GM19023 (cell line): ENCODE results near the gene ITSN1.
"Not testable (repeated sequence)": the region's sequence is repeated elsewhere in the genome, so short reads cannot be mapped to it uniquely, and the experiment has no call there.

Experiments
- ATAC-seq: cut with Tn5 transposase; IDR thresholded peaks from one replicate; pipeline ENCODE4 v1.9.1; 2021; ENCODE audit warnings: mild to moderate bottlenecking, moderate library complexity; ENCODE audit not compliant: unreplicated experiment

Gene ITSN1

DNA sequence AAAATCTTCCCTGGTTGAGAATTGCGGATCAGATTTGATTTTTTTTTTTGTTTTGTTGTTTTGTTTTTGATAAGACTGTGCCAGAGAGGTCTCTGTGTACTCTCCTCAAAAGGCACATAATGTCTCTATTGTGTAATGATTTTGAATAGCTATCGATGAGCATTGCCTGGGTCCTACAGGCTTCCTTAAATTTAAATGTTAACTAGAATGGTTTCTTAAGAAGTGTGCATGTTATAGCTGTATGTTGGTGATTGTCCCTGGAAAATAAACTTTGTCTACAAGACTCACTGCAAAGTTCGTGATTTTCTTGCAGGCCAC is 121.2 kb downstream of the ITSN1 start:
- no peak for ATAC-seq

DNA sequence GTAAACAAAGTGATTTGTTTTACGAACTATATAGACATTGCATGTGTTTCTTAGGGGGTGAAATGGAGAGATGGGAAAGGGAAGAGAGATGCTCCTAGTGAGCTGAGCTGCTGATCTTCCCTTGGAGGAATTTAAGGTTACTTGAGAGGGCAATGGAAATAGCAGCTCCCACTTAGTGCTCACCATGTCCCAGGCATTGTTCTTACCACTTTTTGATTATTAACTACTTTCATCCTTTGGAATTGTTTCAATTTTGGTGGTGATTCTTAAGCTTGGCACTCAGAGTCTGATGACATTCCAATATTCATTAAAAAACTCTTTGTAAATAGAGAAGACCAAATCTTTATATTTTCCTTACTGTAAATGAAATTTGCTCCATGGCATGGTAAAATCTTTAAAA is 124.9 kb downstream of the ITSN1 start:
- ATAC-seq, result no peak

DNA sequence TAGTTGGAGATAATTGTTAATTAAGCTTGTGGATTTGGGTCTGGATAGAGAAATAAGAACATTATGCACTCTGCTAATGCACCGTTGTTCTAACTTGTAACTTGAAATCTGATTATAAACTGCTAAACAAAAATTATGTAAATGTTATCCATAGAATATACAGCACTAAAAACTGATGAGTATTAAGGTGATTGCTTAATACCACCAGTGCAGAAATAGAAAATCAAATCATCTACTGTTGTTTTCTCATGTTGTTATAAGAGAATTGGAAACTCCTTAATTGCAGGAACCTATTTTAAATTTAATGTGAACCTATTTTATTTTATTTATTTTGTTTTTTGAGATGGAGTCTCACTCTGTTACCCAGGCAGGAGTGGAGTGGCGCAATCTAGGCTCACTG is 125.7 kb downstream of the ITSN1 start:
- ATAC-seq, result no peak

DNA sequence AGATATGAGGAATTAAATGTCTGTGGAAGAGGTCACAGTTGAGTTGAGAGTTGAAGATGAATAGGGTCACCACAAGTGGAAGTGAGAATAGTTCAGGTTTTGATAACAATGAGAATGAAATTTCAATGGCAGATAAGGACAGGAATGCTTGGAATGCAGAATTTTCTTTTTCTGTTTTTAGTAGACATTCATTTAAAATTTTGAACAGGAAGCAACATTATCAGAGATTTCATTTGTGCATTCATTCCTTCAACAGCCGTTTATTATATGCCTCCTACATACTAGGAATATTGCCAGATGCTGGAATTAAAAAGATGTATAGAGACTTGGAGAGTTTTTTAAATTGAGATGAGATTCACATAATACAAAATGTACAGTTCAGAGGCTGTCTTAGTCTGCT is 126.8 kb downstream of the ITSN1 start:
- ATAC-seq, result no peak

DNA sequence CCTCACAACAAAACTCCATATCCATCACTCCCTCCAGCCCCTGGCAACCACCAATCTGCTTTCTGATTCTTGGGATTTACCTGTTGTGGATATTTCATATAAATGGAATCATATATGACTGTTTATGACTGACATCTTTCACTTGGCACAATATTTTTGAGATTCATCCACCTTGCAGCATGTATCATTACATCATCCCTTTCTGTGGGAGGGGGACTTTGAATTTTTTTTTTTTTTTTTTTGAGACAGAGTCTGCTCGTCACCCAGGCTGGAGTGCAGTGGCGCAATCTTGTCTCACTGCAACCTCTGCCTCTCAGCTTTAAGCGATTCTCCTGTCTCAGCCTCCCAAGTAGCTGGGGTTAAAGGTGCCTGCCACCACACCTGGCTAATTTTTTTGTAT is 128.2 kb downstream of the ITSN1 start:
- ATAC-seq, result no peak

DNA sequence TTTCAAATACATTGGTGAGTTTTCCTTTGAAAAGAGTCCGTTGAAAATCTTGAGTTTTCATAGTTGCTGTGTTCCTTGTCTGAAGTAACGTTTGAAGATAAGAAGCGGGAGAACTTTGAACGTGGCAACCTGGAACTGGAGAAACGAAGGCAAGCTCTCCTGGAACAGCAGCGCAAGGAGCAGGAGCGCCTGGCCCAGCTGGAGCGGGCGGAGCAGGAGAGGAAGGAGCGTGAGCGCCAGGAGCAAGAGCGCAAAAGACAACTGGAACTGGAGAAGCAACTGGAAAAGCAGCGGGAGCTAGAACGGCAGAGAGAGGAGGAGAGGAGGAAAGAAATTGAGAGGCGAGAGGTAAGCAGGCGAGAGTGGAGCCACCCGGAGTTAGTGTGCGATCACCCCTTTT is 129.7 kb downstream of the ITSN1 start:
- no peak for ATAC-seq

DNA sequence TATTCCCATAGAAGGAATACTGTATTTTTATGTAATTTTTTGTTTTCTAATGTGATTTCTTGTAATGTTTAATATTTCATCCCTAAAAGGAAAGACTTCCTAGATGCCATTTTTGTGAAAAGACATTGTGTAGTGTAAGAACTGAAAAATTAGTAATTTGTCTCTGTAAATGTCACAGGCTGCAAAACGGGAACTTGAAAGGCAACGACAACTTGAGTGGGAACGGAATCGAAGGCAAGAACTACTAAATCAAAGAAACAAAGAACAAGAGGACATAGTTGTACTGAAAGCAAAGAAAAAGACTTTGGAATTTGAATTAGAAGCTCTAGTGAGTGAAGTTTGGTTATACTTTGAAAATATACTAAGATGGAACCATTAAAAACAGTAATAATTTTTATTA is 132.2 kb downstream of the ITSN1 start:
- ATAC-seq, result no peak

DNA sequence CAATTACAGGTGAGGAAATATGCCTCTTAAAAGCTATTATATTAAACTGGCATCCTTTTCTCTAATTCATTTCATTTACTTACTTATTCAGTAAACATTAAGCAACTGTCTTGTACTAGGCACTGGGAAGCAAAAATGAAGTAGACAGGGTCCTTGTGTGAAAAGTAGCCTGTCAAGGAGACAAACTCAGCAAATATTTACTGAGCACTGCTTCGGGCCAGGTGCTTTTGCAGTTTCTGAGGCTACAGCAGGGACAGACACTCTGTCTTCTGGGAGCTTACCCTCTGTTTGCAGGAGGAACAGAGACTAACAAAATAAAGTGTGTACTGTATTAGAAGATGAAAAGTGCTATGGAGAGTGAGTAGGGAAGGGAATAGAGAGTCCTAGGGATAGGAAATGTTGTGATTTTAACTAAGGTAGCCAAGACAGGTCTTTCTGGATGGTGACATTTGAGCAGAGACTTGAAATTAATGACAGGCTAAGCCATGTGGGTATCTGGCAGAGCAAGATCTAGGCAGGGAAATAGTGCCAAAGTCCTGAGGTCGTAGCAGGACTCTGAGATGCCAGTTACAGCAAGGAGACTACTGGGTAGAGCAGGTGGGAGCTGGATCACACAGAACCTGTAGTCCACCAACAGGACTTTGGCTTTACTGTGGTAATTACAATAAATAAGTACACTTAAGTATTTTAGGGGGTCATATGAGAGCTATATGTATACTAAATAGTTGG is 133.0 kb downstream of the ITSN1 start:
- ATAC-seq, result no peak

DNA sequence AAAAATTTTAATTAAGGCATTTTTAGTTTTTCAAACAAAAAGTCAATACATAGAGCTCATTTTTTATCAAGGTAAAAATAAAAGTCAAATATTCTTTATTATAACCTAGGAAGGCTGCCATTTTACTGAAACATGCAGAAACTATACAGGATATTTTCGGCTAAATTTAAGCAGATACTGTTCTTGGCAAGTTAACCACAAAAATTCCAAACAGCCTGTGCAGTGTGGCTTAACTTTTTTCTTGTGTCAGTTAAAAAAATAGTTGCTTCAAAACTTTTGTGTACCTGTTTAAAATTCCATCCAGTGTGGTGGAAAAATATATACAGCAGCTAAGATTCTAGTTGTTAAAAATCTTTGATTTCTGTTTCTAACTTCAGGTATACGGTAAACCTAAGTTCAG is 138.3 kb downstream of the ITSN1 start:
- ATAC-seq, result no peak

DNA sequence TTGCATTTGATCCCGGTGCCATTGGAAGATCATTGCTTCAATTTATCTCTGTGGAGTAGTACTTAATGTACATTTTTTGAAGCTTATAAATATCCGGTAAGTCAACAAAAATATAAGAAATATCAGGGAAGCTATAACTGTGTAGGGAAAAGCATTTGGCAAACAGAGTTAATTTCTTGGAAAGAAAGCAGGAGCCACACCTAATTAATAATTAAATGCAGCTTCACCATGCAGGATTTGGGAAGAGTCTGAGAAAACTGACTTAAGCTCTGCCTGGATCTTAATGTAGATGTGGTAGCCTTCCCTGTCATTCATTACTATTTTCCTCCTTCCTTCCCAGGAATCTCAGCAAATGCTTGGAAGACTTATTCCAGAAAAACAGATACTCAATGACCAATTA is 138.8 kb downstream of the ITSN1 start:
- ATAC-seq, result no peak

DNA sequence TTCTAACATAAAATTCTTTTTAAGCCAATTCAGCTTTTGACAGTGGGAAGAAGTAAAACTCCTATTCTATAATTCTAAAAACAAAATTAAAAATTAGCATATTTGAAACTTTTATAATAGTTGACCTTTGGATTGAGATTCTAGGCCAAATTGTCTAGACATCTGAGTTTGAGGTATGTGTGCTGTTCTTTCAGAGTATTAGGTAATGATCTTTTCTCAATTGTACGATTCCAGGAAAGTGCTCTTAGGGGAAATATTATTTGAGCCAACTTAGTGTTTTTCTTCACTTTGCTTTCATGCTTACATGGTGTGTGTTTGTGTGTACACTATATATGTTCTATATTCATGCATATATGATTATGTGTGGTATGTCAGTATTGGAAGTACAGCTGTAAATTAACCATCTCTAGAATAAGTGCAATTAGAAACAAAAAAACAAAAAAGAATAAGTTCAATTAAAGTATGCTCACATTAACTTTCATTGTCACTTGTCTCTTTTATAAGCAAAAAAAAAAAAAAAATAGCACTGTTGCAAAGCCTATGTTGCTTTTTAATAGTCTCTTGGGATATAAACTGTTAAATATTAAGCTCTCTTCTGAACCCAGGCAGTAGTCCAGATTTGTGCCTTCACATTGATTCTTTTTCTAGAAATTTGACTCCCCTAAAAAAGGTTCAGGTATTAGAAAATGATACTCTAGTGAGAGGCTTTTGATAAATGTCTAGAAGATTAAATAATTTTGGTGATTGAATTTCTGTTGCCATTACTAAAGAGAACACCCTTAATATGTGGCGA is 141.1 kb downstream of the ITSN1 start:
- ATAC-seq, result no peak

DNA sequence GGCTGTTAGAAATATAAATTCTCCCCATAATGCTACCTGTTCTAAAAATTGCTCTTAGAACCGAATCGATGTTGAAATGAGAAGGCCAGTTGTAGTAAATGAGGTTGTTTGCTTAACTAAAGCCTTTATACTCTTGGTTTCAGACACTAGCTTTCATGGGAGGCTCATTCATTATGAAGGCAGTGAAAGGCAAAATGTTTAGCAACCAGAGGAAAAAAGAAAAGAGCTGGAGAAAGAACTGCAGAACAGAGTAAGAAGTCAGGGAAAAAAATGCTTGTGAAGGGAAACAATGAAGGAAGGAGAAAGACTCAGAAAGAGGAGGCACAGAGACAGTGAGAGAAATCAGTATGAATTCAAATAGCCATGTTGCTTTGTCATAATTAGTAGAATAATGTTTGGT is 145.1 kb downstream of the ITSN1 start:
- ATAC-seq, result no peak

DNA sequence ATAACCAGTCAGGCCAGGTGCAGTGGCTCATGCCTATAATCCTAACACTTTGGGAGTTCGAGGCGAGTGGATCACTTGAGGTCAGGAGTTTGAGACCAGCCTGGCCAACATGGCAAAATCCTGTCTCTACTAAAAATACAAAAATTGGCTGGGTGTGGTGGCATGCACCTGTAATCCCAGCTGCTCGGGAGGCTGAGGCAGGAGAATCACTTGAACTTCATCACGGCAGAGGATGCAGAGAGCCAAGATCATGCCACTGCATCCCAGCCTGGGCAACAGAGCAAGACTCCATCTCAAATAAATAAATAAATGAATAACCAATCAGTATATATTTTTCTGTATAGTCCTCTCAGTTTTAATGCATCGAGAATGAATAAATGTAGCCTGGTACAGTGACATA is 146.1 kb downstream of the ITSN1 start:
- ATAC-seq, result not testable (repeated sequence)

DNA sequence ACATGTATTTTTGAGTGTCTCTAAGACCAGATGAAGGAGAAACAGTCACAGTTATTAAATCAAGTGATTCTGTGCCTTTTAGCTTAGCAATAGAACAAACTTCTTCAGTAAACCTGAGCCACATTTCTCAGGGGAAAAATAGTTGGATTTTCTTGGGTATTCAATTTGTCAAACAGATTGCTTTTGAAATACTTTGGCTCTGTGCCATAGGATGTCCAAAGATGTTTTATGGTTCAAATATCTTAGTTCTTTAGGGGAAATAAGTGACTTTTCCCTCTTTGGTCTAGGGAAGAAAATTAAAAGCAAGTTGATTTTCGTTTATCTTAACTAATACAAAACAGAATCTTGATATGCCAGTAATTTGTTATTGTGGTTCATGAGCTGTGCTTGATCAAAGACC is 147.4 kb downstream of the ITSN1 start:
- no peak for ATAC-seq

DNA sequence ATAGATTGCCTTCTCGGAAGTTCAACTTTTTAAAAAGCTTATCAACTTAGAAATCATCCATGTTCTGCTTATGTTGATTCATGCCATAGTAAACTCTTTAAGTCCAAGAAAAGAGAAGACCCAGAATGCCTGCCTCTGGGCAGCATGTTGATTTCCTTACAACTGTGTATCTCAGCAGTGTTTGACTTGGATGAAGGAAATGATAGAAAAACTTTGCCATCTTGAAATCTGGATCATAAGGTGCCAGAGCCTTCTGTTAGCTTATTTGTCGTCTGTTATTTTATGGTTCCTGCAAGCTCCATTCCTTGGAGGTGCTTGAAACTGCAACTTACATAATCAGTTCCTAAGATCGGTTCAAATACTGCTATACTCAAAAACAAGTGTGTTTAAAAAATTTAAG is 148.8 kb downstream of the ITSN1 start:
- ATAC-seq, result no peak

DNA sequence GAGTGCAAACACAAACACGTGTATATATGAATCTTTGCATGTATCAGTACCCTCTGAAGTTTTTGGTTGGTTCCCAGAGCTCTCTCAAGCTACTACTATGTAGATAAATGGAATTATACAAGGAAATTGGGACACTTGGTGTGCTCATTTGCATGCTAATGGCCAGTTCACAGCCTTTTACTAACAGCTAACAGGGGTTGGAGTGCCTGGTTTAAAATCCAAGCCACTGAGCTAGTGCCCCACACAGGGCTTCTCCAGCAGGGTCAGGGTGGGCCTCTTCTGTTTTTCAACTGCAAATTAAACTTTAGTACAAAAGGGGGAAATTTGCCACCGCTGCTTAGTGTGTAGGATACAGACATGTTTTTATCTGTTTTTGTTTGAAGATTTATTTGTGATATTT is 152.3 kb downstream of the ITSN1 start:
- ATAC-seq, result no peak

DNA sequence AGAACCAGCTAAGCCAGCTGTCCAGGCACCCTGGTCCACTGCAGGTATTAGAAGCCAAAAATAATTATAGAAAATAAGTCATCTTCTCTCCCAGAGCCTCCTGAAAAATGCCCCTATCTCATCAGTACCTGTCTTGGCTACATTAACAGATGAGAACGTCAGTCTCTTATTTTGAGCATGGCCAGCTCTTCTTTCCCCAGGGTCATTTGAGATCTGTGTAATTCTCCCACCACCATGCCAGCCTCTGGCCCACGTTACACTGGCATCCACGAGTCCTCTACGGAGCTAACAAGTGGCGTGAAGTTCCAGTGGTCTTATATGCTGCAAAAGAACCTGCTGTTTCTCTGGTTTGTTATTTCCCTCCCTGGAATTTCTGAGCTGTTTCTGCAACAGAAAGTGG is 155.3 kb downstream of the ITSN1 start:
- no peak for ATAC-seq

DNA sequence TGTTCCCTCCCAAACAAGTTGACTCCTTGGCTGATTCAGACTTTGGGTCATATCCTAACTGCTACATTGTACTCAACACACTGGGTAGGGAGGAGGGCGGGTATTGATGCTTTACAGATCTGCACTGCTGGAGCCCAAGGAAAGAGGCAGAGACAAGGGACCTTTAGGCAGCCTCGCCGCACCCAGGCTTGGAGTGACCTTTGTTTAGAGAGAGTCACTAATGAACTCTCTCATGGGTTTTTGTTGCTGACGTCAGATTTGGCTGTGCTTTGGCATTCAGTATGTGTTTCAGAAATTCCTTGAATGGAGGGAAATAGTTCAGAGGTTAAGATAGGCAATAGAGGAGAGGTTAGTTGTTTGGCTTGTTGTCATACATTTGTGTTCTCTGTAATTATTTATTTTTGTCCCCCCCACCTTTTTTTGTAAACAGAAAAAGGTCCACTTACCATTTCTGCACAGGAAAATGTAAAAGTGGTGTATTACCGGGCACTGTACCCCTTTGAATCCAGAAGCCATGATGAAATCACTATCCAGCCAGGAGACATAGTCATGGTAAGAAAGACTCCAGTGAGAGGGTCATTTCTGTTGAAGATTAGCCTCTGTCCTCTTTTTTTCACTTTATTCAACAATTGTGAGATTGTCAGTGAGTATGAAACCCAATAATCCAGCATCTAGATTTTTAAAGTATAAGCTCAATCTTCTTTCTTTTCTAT is 157.2 kb downstream of the ITSN1 start:
- ATAC-seq, result no peak

DNA sequence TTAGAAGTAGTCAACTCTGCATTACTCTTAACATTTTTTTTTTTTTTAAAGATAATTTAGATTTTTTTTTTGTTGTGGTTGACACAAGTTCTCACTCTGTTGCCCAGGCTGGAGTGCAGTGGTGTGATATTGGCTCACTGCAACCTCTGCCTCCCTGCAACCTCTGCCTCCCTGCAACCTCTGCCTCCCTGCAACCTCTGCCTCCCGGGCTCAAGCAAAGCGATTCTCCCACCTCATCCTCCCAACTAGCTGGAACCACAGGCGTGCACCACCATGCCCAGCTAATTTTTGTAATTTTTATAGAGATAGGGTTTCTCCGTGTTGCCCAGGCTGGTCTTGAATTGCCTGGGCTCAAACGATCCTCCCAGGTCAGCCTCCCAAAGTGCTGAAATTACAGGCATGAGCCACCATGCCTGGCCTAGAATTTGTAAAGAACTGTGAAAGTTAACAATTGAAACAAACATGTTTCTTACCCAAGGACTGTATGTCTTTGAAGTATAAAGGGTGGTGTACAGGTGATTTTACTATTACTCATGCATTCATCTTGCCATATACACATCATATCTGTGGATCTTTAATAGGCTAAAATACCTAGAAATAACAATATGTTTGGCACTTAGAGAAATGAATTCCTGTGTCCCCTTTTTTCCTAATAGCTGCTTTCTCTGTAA is 158.6 kb downstream of the ITSN1 start:
- ATAC-seq, result no peak

DNA sequence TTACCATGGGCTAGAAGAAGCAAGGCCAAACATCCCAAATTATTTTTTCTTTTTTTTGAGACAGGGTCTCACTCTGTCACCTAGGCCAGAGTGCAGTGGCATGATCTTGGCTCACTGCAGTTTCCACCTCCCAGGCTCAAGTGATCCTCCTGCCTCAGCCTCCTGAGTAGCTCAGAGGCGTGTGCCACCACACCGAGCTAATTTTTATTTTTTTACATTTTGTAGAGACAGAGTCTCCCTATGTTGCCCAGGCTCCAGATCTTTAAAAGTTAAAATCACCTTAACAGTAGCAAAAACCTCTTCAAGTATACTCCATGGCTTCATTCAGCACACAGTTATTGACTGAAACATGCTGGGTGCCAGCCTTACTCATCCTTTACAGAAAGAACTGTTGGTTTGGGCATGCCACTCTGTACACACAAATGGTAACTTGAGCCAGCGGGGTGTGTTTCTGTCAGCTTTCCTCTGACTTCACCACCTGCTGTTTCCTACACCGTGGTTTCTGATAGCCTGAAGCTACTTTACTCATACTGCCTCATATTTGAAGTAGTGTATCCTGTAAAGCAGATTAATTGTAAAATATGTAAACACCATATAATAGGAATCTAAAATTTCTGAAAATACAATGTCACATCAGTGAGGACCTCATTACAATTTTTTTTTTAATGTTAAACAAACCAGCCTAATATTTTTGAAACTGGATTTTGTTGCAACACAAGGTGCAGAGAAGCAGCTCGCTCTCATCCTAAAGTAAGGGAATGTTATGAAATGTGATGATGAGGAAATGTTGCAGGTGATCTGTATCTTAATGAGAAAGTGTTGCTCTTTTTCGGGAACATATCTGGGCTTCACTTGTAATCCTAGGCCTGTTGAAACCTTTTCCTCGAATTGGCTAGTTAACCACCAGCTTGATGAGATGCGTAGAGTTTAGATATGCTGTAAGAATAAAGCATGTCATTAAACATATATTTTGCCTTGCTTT is 159.4 kb downstream of the ITSN1 start:
- ATAC-seq, result no peak
